Measurements from ENCODE around the gene XYLB.
"Not testable (repeated sequence)": the region's sequence is repeated elsewhere in the genome, so short reads cannot be mapped to it uniquely, and the experiment has no call there.

The XYLB gene

GRCh38 chr3:38392604-38393163 lies 46.1 kb downstream of the XYLB start:
- DNase-seq (ENCODE audit: low read depth in 2 of 2, low spot score in 1 of 2), result no peak

DNA sequence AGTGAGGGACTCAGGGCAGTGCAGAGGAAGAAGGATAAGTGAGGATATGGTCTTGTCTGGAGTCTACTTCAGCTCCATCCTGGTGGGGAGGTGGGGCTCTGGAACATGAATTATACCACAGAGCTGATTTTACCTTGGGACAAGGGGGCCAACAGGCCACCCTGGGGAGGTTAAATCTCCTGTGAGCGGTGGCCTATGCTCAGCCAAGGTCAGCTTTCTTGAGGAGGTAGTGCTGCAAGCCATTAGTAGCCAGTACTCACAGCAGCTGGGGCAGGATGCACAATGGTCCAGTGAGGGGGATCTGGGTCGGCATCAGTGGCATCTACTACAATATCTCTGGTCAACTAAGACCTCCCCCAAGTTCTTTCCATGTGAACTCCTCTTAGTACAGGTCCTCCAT lies 49.7 kb downstream of the XYLB start:
- no peak for DNase-seq (ENCODE audit: low read depth in 2 of 2, low spot score in 1 of 2)

- no peak for DNase-seq (ENCODE audit: low read depth in 2 of 2, low spot score in 1 of 2)
Observed at GRCh38 chr3:38396861-38397260, 50.3 kb downstream of the XYLB start.

- DNase-seq (ENCODE audit: low read depth in 2 of 2, low spot score in 1 of 2), result no peak
Observed at GRCh38 chr3:38397320-38397719, 50.7 kb downstream of the XYLB start.

DNA sequence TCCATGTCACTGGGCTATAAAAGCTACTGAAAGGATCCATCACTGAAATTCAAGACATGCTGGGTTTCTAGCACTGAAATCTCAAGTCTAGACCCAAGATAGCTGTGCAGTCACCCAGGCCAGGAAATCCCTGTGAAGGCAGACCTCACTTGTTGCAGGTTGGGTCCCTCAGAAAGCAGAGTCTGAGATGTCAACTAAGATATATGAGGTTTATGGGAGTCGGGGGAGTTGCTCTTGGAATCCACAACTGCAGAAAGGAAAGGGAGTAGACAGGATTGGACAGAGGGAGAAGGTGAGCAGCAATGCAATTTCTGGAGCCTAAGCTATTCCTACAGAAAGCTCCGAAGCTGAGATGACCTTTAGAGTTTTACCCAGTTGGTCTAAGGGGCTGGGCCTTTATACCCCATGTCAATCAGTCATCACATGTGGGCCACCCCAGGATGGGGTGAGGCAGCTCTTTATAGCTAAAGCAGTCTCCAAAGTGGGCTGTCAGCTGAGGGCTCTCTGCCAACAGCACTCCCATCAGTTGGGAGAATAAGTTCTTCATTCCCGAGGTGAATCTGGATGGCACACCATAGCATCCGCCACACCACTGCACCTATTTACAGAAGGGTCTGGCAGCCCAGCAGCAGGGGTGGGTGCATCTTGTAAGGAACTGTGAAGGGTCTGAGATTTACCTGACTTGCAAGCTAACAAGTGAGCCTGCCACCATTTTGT lies 54.8 kb downstream of the XYLB start:
- no peak for DNase-seq (ENCODE audit: low read depth in 2 of 2, low spot score in 1 of 2)

DNA sequence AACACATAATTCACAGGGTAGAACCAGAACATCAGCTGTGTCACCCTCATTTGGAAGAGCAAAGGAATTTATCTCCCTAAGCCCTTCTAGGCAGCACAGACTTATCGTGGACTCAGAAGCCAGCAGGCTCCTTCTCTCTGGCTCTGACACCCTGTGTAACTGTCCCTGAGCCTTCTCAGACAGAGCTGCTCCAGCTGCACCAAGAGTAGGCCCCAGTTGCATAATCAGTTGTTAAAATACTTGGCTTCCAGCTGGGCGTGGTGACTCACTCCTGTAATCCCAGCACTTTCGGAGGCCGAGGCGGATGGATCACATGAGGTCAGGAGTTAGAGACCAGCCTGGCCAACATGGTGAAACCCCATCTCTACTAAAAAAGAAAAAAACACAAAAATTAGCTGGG lies 57.7 kb downstream of the XYLB start:
- DNase-seq (ENCODE audit: low read depth in 2 of 2, low spot score in 1 of 2), result no peak

DNA sequence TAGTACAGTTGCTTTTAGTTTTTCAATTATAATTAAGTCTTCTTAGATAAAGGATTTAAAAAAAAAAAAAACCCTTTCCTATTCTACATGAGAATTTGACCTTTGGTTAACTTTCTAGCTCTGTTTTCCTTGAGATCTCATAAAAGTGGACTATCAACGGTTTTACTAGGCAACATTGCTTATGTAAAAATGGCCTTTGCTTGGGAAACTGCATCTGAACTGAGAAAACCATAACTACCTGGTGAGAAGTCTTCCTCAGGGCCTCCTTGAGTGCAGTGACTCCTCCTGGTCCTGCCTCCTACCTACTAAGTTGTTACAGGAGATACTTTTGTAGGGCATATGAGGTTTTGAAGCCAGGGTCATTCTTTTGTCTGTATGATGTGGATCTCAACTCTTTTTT lies 65.0 kb downstream of the XYLB start:
- DNase-seq (ENCODE audit: low read depth in 2 of 2, low spot score in 1 of 2), result no peak

DNA sequence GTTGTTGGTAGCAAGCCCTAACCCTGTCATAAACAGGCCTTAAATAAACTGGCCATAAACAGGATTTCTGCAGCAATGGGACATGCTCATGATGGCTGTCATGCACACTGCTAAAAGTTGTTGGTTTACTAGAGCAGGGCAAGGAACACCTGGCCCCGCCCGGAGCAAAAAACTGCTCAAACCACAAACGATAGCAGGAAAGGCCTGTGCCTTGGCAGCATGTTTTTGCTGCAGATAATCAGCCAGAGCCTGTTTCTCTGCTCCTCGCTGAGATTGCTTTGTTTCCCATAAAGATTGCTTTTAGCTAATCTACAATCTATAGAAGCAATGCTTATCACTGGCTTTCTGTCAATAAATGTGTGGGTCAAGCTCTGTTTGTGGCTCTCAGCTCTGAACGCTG lies 74.2 kb downstream of the XYLB start:
- not testable (repeated sequence) for DNase-seq (ENCODE audit: low read depth in 2 of 2, low spot score in 1 of 2)

GRCh38 chr3:38421679-38422336 lies 75.2 kb downstream of the XYLB start:
- DNase-seq (ENCODE audit: low read depth in 2 of 2, low spot score in 1 of 2), result no peak

- DNase-seq (ENCODE audit: low read depth in 2 of 2, low spot score in 1 of 2), result not testable (repeated sequence)
Observed at GRCh38 chr3:38426798-38427426, 80.3 kb downstream of the XYLB start.

- DNase-seq (ENCODE audit: low read depth in 2 of 2, low spot score in 1 of 2), result not testable (repeated sequence)
Observed at GRCh38 chr3:38432871-38433658, 86.5 kb downstream of the XYLB start.

DNA sequence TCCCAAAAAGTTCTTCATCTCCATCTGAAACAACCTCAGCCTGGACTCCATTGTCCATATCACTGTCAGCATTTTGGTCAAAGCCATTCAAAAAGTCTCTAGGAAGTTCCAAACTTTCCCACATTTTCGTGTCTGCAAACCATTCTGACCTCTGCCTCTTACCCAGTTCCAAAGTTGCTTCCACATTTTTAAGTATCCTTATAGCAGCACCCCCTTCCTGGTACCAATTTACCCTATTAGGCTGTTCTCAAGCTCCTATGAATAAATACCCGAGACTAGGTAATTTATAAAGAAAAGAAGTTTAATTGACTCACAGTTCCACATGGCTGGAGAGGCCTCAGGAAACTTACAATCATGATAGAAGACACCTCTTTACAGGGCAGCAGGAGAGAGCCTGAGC lies 87.1 kb downstream of the XYLB start:
- not testable (repeated sequence) for DNase-seq (ENCODE audit: low read depth in 2 of 2, low spot score in 1 of 2)

GRCh38 chr3:38438436-38439069 lies 92.0 kb downstream of the XYLB start:
- DNase-seq (ENCODE audit: low read depth in 2 of 2, low spot score in 1 of 2), result not testable (repeated sequence)

- not testable (repeated sequence) for DNase-seq (ENCODE audit: low read depth in 2 of 2, low spot score in 1 of 2)
Observed at GRCh38 chr3:38443205-38443604, 96.6 kb downstream of the XYLB start.

GRCh38 chr3:38446085-38446686 lies 99.6 kb downstream of the XYLB start:
- no peak for DNase-seq (ENCODE audit: low read depth in 2 of 2, low spot score in 1 of 2)

GRCh38 chr3:38446812-38447211 lies 100.2 kb downstream of the XYLB start:
- DNase-seq (ENCODE audit: low read depth in 2 of 2, low spot score in 1 of 2), result no peak

GRCh38 chr3:38450853-38451252 lies 104.3 kb downstream of the XYLB start:
- no peak for DNase-seq (ENCODE audit: low read depth in 2 of 2, low spot score in 1 of 2)

- DNase-seq (ENCODE audit: low read depth in 2 of 2, low spot score in 1 of 2), result peak in 1 of 2 donors; percentile 35
Observed at GRCh38 chr3:38453075-38453912, 106.7 kb downstream of the XYLB start, which contains the start of gene ACVR2B. TSS of gene ACVR2B (plus strand) at chr3:38453890. CDS start at chr3:38454323, 433 bp downstream.

- DNase-seq (ENCODE audit: low read depth in 2 of 2, low spot score in 1 of 2), result no peak
Observed at GRCh38 chr3:38453913-38454177, 107.3 kb downstream of the XYLB start.
